Measurements from ENCODE around the gene HYDIN.

HYDIN gene

GRCh38 chr16:70760221-70760620 lies 470.3 kb downstream of the HYDIN start:
- no peak for DNase-seq (ENCODE audit: low spot score)

DNA sequence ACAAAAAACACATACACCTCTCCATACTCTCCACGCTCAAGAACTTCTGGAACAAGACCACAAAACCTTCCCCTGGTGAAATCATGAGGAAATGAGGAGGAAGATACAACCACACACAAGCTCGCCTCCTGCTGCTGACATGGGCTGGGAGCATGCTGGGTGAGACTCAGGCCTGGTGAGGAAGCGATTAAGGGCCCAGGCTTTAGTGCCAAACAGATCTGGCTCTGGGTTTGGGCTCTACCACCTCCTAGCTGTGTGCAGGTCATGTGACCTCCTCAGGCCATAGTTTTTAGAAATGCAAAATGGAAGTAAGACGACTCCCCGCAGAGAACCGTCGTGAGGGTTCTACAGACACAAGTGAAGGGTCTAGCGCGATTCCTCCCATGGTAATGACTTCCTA lies 470.9 kb downstream of the HYDIN start:
- DNase-seq (ENCODE audit: low spot score) = peak; percentile 25

GRCh38 chr16:70758786-70759185 lies 471.7 kb downstream of the HYDIN start:
- DNase-seq (ENCODE audit: low spot score) = no peak
